ENCODE measurements around the gene EGFR. TPM values are rescaled to one million over a fixed set of nuclear protein-coding genes. Genes with fewer than 3 reads are reported as not detected.

The EGFR gene
- total RNA-seq, 1 experiment from 2014 or later, result 448 TPM

DNA sequence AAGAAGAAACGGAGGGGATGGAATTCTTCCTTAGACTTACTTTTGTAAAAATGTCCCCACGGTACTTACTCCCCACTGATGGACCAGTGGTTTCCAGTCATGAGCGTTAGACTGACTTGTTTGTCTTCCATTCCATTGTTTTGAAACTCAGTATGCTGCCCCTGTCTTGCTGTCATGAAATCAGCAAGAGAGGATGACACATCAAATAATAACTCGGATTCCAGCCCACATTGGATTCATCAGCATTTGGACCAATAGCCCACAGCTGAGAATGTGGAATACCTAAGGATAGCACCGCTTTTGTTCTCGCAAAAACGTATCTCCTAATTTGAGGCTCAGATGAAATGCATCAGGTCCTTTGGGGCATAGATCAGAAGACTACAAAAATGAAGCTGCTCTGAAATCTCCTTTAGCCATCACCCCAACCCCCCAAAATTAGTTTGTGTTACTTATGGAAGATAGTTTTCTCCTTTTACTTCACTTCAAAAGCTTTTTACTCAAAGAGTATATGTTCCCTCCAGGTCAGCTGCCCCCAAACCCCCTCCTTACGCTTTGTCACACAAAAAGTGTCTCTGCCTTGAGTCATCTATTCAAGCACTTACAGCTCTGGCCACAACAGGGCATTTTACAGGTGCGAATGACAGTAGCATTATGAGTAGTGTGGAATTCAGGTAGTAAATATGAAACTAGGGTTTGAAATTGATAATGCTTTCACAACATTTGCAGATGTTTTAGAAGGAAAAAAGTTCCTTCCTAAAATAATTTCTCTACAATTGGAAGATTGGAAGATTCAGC is 187.6 kb downstream of the EGFR start:
- no peaks in the 10 kb centered on the region for H3K36me3 Mint-ChIP-seq (ENCODE audit: insufficient read depth, unreplicated experiment)
- no peak for DNase-seq (ENCODE audit: unreplicated experiment)
- H3K27me3 Mint-ChIP-seq (ENCODE audit: insufficient read depth, unreplicated experiment), result no peaks in the 10 kb centered on the region
- intact Hi-C loops (cut with micrococcal nuclease), result no loop called here
- H3K9me3 Mint-ChIP-seq (ENCODE audit: unreplicated experiment), result no peaks in the 10 kb centered on the region
- no peak overlapping the region for H3K4me3 Mint-ChIP-seq (ENCODE audit: unreplicated experiment)
- CTCF ChIA-PET, result interaction anchor here (0.5 to 1.9 kb wide), 4 partner anchors 49 to 463 kb away, joined by 5 to 9 read pairs (median 5); no protein-coding TSS in a partner anchor
- H3K27ac Mint-ChIP-seq (ENCODE audit: low read depth, unreplicated experiment), result no peak overlapping the region
- H3K4me1 Mint-ChIP-seq (ENCODE audit: insufficient read depth, unreplicated experiment), result no peaks in the 10 kb centered on the region
- BruUV-seq (replicated peaks), result no TSS peak
- POLR2A ChIA-PET, result interaction anchor here (0.6 to 0.7 kb wide), 2 partner anchors 68 to 364 kb away, joined by 3 read pairs; no protein-coding TSS in a partner anchor
- TF ChIP-seq, protein P1, sequence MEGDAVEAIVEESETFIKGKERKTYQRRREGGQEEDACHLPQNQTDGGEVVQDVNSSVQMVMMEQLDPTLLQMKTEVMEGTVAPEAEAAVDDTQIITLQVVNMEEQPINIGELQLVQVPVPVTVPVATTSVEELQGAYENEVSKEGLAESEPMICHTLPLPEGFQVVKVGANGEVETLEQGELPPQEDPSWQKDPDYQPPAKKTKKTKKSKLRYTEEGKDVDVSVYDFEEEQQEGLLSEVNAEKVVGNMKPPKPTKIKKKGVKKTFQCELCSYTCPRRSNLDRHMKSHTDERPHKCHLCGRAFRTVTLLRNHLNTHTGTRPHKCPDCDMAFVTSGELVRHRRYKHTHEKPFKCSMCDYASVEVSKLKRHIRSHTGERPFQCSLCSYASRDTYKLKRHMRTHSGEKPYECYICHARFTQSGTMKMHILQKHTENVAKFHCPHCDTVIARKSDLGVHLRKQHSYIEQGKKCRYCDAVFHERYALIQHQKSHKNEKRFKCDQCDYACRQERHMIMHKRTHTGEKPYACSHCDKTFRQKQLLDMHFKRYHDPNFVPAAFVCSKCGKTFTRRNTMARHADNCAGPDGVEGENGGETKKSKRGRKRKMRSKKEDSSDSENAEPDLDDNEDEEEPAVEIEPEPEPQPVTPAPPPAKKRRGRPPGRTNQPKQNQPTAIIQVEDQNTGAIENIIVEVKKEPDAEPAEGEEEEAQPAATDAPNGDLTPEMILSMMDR (IDR thresholded peaks at IDR 0.05; ENCODE audit: unreplicated experiment), result no peak

GRCh38 chr7:55207436-55208125 is 188.8 kb downstream of the EGFR start:
- H3K27me3 Mint-ChIP-seq (ENCODE audit: insufficient read depth, unreplicated experiment), result no peaks in the 10 kb centered on the region
- TF ChIP-seq, protein P1 (IDR thresholded peaks at IDR 0.05; ENCODE audit: unreplicated experiment), result no peak
- no peak overlapping the region for H3K4me3 Mint-ChIP-seq (ENCODE audit: unreplicated experiment)
- H3K27ac Mint-ChIP-seq (ENCODE audit: low read depth, unreplicated experiment), result no peak overlapping the region
- intact Hi-C loops (cut with micrococcal nuclease), result no loop called here
- POLR2A ChIA-PET, result interaction anchor here (0.8 kb wide), 1 partner anchor 9 kb away, joined by 3 read pairs; no protein-coding TSS in a partner anchor
- no peaks in the 10 kb centered on the region for H3K36me3 Mint-ChIP-seq (ENCODE audit: insufficient read depth, unreplicated experiment)
- CTCF ChIA-PET, result interaction anchor here (0.6 to 2.2 kb wide), 3 partner anchors 48 to 448 kb away, joined by 3 to 22 read pairs (median 5); no protein-coding TSS in a partner anchor
- no peak for DNase-seq (ENCODE audit: unreplicated experiment)
- H3K9me3 Mint-ChIP-seq (ENCODE audit: unreplicated experiment), result no peaks in the 10 kb centered on the region
- H3K4me1 Mint-ChIP-seq (ENCODE audit: insufficient read depth, unreplicated experiment), result no peaks in the 10 kb centered on the region
- no TSS peak for BruUV-seq (replicated peaks)

- intact Hi-C loops (cut with micrococcal nuclease), result no loop called here
- H3K9me3 Mint-ChIP-seq (ENCODE audit: unreplicated experiment), result no peaks in the 10 kb centered on the region
- ChIA-PET POLR2A (interaction anchor here (0.6 to 1.6 kb wide), 3 partner anchors 8 to 323 kb away, joined by 3 to 4 read pairs (median 3); no protein-coding TSS in a partner anchor), CTCF (interaction anchor here (0.7 to 2.2 kb wide), 2 partner anchors 18 to 46 kb away, joined by 3 to 22 read pairs; no protein-coding TSS in a partner anchor)
- peaks cover 16% of the 10 kb centered on the region for H3K36me3 Mint-ChIP-seq (ENCODE audit: insufficient read depth, unreplicated experiment)
- H3K4me3 Mint-ChIP-seq (ENCODE audit: unreplicated experiment), result no peak overlapping the region
- DNase-seq (ENCODE audit: unreplicated experiment), result no peak
- H3K4me1 Mint-ChIP-seq (ENCODE audit: insufficient read depth, unreplicated experiment), result no peaks in the 10 kb centered on the region
- no TSS peak for BruUV-seq (replicated peaks)
- TF ChIP-seq, protein P1 (IDR thresholded peaks at IDR 0.05; ENCODE audit: unreplicated experiment), result no peak
- H3K27me3 Mint-ChIP-seq (ENCODE audit: insufficient read depth, unreplicated experiment), result no peaks in the 10 kb centered on the region
- no peak overlapping the region for H3K27ac Mint-ChIP-seq (ENCODE audit: low read depth, unreplicated experiment)
These were observed 190.5 kb downstream of the EGFR start for GRCh38 chr7:55209366-55209765.

GRCh38 chr7:55210176-55210575 is 191.4 kb downstream of the EGFR start:
- no peaks in the 10 kb centered on the region for H3K9me3 Mint-ChIP-seq (ENCODE audit: unreplicated experiment)
- DNase-seq (ENCODE audit: unreplicated experiment), result no peak
- TF ChIP-seq, protein P1 (IDR thresholded peaks at IDR 0.05; ENCODE audit: unreplicated experiment), result no peak
- ChIA-PET POLR2A (interaction anchor here (1.6 to 3.4 kb wide), 2 partner anchors 9 to 45 kb away, joined by 4 to 7 read pairs; no protein-coding TSS in a partner anchor), CTCF (interaction anchor here (0.8 to 1.1 kb wide), 2 partner anchors 45 to 436 kb away, joined by 3 to 7 read pairs; no protein-coding TSS in a partner anchor)
- H3K36me3 Mint-ChIP-seq (ENCODE audit: insufficient read depth, unreplicated experiment), result peaks cover 21% of the 10 kb centered on the region
- intact Hi-C loops (cut with micrococcal nuclease), result no loop called here
- H3K4me1 Mint-ChIP-seq (ENCODE audit: insufficient read depth, unreplicated experiment), result no peaks in the 10 kb centered on the region
- no peak overlapping the region for H3K4me3 Mint-ChIP-seq (ENCODE audit: unreplicated experiment)
- no peak overlapping the region for H3K27ac Mint-ChIP-seq (ENCODE audit: low read depth, unreplicated experiment)
- BruUV-seq (replicated peaks), result no TSS peak
- no peaks in the 10 kb centered on the region for H3K27me3 Mint-ChIP-seq (ENCODE audit: insufficient read depth, unreplicated experiment)
